ENCODE results near the gene HAVCR1.
"Not testable (repeated sequence)": the region's sequence is repeated elsewhere in the genome, so short reads cannot be mapped to it uniquely, and the experiment has no call there.

HAVCR1 gene

DNA sequence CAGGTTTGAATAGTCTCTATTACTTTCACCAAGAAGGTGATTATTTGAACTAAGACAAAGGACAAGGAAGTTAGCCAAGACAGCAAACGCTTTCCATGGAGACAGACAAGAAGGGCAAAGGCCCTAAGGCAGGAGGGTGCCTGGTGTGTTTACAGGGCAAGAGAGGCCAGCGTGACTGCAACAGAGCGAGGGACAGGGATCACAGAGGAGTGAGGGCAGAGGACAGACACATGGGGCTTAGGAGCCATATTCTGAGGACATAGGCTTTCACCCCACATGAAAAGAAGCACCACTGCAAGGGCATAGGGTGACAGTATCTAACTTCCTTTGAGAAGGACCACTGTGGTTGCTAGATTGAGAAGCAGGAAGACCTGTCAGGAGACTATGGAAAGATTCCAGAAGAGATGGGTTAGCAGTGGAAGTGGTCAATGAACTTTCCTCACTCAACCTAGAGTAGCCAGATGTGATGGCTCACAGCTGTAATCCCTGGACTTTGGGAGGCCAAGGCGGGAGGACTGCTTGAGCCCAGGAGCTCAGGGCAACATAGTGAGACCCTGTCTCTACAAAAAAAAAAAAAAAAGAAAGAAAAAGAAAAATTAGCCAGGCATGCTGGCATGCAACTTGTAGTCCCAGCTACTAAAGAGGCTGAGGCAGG lies 5.0 kb upstream of the HAVCR1 start:
- Mint-ChIP-seq H3K27ac (no peak overlapping the region), H3K36me3 (no peaks in the 10 kb centered on the region), H3K4me3 (no peak overlapping the region), H3K27me3 (no peaks in the 10 kb centered on the region), H3K4me1 (peaks cover 10% of the 10 kb centered on the region), H3K9me3 (no peaks in the 10 kb centered on the region)

DNA sequence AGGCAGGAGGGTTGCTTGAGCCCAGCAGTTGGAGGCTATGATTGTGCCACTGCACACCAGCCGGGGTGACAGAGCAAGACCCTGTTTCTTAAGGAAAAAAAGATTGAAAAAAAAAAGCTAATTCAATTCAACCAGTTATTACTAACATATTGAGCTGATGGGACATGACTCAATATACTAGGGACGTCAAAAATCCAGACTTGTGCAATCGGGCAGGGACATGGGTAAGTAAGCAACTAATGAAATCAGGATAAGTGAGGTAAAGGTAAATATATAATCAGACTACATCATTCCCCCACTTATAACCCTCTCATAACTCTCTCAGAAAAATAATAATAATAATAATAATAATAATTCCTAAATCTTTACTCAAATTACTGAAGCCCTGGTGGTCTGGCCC lies 975 bp upstream of the HAVCR1 start:
- Mint-ChIP-seq H3K9me3 (no peaks in the 10 kb centered on the region), H3K4me1 (no peaks in the 10 kb centered on the region), H3K4me3 (no peak overlapping the region), H3K27ac (no peak overlapping the region), H3K36me3 (no peaks in the 10 kb centered on the region), H3K27me3 (no peaks in the 10 kb centered on the region)

DNA sequence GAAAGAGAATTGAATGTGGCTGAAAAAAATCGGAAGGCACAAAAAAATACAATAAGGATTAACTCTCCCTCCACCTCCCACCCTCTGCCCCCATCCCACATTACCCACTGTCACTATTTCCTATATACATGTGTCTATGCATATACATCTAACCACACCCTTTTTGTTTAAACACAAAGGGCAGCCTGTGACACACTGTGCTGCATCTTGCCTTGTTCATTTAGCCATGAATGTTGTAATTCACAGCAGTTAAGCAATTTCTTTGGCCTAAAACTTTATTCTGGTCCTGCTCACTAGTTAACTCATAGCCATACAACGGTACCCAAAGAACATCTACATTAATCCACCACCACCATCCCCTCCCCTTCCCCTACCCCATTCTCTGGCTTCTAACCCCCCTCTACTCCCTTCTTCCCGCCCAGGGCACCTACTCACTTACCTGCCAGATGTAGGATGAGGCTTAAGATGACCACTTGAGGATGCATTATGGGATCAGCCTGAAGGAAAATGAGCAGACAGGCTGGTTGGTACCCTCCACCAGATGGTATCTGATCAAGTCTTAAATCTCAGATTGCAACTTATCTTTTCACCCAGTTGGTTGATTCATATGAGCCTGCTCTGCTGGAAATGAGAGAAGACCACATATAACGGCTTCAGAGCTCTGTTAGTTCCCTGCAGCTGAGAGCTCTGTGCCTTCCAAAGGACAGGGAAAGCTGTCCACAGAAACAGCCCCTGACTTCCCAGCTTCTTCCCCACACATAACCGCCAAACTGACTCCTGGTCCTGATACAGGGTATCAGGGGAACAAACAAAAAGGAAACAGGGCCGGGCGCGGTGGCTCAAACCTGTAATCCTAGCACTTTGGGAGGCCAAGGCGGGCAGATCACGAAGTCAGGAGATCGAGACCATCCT lies 1.2 kb downstream of the HAVCR1 start:
- no peaks in the 10 kb centered on the region for H3K27me3 Mint-ChIP-seq
- no peak overlapping the region for H3K4me3 Mint-ChIP-seq
- no peak overlapping the region for H3K27ac Mint-ChIP-seq
- H3K4me1 Mint-ChIP-seq = no peaks in the 10 kb centered on the region
- no peaks in the 10 kb centered on the region for H3K9me3 Mint-ChIP-seq
- no peaks in the 10 kb centered on the region for H3K36me3 Mint-ChIP-seq

- not testable (repeated sequence) for H3K27ac Mint-ChIP-seq, H3K4me3 Mint-ChIP-seq, H3K36me3 Mint-ChIP-seq, H3K4me1 Mint-ChIP-seq, H3K9me3 Mint-ChIP-seq, H3K27me3 Mint-ChIP-seq
These were observed 2.1 kb downstream of the HAVCR1 start for GRCh38 chr5:157056848-157057247.

DNA sequence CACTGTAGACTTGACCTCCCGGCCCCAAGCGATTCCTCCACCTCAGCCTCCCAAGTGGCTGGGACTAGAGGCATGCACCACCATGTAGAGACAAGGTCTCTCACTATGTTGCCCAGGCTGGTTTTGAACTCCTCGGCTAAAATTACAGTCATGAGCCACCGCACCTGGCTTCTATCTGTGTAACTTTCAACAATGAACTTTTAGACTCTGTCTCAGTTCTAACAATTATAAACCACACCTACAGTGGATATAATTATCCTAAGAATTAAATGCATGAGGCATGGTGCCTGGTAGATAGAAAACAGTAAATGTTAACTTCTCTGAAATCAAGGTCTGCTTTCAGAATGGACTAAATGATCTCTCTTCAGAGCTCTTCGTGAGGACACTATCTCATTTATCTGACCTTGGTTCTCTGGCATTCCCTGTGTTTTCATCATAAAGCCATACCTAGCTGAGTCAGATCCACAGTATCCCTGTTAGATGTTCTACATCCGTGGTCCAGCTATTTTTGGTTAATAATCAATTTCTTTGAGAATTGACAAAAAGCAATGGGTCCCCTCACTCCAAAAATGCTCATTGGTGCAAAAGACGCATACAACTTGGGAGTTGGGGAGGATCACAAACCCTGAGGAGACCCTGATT lies 7.2 kb downstream of the HAVCR1 start:
- peaks cover 50% of the 10 kb centered on the region for H3K4me1 Mint-ChIP-seq
- H3K9me3 Mint-ChIP-seq = no peaks in the 10 kb centered on the region
- no peak overlapping the region for H3K27ac Mint-ChIP-seq
- no peaks in the 10 kb centered on the region for H3K27me3 Mint-ChIP-seq
- no peak overlapping the region for H3K4me3 Mint-ChIP-seq
- peaks cover under 1% of the 10 kb centered on the region for H3K36me3 Mint-ChIP-seq

DNA sequence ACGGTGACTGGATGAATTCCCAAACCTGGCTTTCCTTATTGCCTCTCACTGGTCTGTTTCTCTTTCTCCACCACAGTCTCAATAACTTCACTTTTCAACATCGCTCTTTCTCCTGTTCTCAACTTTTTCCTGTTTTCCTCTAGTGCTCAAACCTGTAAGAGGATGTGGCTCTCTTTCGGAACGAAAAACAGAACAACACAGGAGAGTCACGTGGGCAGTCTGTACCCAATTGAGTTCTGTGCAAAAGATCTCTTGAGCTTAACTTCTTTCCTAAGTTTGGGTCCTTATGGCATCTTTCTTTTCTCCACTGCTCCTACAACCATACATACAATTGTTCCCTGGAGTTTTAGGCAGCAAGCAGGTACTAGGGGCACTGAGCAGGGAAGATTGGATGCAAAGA lies 8.9 kb downstream of the HAVCR1 start:
- Mint-ChIP-seq H3K9me3 (no peaks in the 10 kb centered on the region), H3K27me3 (no peaks in the 10 kb centered on the region), H3K4me1 (peaks cover 59% of the 10 kb centered on the region), H3K36me3 (peaks cover 4% of the 10 kb centered on the region), H3K27ac (peak overlapping the region; percentile 83), H3K4me3 (peak overlapping the region; percentile 76)

- H3K27ac Mint-ChIP-seq = peak overlapping the region; percentile 83
- H3K4me3 Mint-ChIP-seq = peak overlapping the region; percentile 76
- H3K36me3 Mint-ChIP-seq = peaks cover 4% of the 10 kb centered on the region
- no peaks in the 10 kb centered on the region for H3K9me3 Mint-ChIP-seq
- H3K27me3 Mint-ChIP-seq = no peaks in the 10 kb centered on the region
- H3K4me1 Mint-ChIP-seq = peaks cover 63% of the 10 kb centered on the region
These were observed 9.3 kb downstream of the HAVCR1 start for GRCh38 chr5:157049605-157050004.

GRCh38 chr5:157047898-157048297 lies 11.0 kb downstream of the HAVCR1 start:
- Mint-ChIP-seq H3K27me3 (no peaks in the 10 kb centered on the region), H3K4me3 (no peak overlapping the region), H3K36me3 (peaks cover 4% of the 10 kb centered on the region), H3K4me1 (peaks cover 74% of the 10 kb centered on the region), H3K9me3 (no peaks in the 10 kb centered on the region), H3K27ac (peak overlapping the region; percentile 55)

DNA sequence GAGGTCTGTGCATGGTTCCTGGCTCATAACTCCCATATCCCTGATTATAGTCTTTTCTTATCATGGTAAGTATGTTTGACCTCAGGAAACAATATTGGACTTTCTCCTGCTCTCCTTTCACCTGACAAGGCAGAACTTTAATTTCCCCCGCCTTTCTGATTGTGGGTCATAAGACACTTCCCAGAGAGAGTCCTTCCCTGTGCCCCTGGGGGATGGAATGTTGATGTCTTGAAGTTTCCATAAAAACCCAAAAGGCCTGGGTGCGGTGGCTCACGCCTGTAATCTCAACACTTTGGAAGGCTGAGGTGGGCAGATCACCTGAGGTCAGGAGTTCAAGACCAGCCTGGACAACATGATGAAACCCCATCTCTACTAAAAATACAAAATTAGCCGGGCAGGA lies 11.9 kb downstream of the HAVCR1 start:
- peaks cover 74% of the 10 kb centered on the region for H3K4me1 Mint-ChIP-seq
- H3K36me3 Mint-ChIP-seq = not testable (repeated sequence)

DNA sequence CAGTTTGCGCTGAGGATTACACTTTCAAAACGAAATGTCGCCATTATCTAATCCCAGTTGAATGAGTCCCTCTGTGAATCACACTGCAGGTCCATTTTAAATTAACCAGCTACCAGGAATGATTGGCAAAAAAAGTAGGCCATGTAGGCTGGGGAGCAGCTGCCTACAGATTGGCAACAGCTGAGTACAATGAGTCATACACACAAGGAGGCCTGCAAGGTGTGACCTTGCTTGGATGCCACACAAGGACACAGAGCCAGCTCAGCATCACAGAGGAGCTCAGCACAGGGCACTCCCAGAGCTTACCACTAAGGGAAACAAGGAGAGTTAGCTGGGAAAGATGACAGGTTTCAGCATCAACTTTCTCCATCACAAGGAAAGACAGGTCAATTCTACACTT lies 12.9 kb downstream of the HAVCR1 start:
- Mint-ChIP-seq H3K4me1 (peaks cover 66% of the 10 kb centered on the region), H3K36me3 (peaks cover 6% of the 10 kb centered on the region), H3K9me3 (no peaks in the 10 kb centered on the region), H3K4me3 (no peak overlapping the region), H3K27me3 (no peaks in the 10 kb centered on the region), H3K27ac (peak overlapping the region; percentile 18)

More for the DNA sequence above, 11.9 kb downstream of the HAVCR1 start:
- H3K27me3 Mint-ChIP-seq, H3K27ac Mint-ChIP-seq, H3K9me3 Mint-ChIP-seq, H3K4me3 Mint-ChIP-seq: not testable (repeated sequence)

GRCh38 chr5:157045601-157046000 lies 13.3 kb downstream of the HAVCR1 start:
- Mint-ChIP-seq H3K4me3 (no peak overlapping the region), H3K4me1 (peaks cover 62% of the 10 kb centered on the region), H3K36me3 (peaks cover 6% of the 10 kb centered on the region), H3K27me3 (no peaks in the 10 kb centered on the region), H3K9me3 (no peaks in the 10 kb centered on the region), H3K27ac (peak overlapping the region; percentile 18)

- H3K36me3 Mint-ChIP-seq = peaks cover 4% of the 10 kb centered on the region
- H3K4me1 Mint-ChIP-seq = peaks cover 20% of the 10 kb centered on the region
- H3K9me3 Mint-ChIP-seq = no peaks in the 10 kb centered on the region
- H3K27me3 Mint-ChIP-seq = no peaks in the 10 kb centered on the region
- no peak overlapping the region for H3K27ac Mint-ChIP-seq
- H3K4me3 Mint-ChIP-seq = no peak overlapping the region
These were observed 20.2 kb downstream of the HAVCR1 start for GRCh38 chr5:157038568-157039187.

- H3K36me3 Mint-ChIP-seq, H3K27me3 Mint-ChIP-seq, H3K4me3 Mint-ChIP-seq, H3K9me3 Mint-ChIP-seq: not testable (repeated sequence)
- H3K27ac Mint-ChIP-seq = peak overlapping the region; percentile 52
- H3K4me1 Mint-ChIP-seq = peaks cover 34% of the 10 kb centered on the region
These were observed 24.5 kb downstream of the HAVCR1 start for GRCh38 chr5:157034106-157035072.

- H3K27ac Mint-ChIP-seq = no peak overlapping the region
- peaks cover 34% of the 10 kb centered on the region for H3K4me1 Mint-ChIP-seq
- no peaks in the 10 kb centered on the region for H3K9me3 Mint-ChIP-seq
- no peaks in the 10 kb centered on the region for H3K27me3 Mint-ChIP-seq
- H3K4me3 Mint-ChIP-seq = no peak overlapping the region
- peaks cover 3% of the 10 kb centered on the region for H3K36me3 Mint-ChIP-seq
These were observed 25.8 kb downstream of the HAVCR1 start for GRCh38 chr5:157033071-157033583.
